Glutamatergic neuron (in vitro differentiated cells): ENCODE results near the gene AP4S1. TPM values are rescaled to one million over a fixed set of nuclear protein-coding genes. Genes with fewer than 3 reads are reported as not detected.

Experiments
- DNase-seq: peaks from one replicate; pipeline ENCODE4 v3.0.0; 2022
- H3K27ac Mint-ChIP-seq: one replicate; pipeline ENCODE4 v1.8.0; 2020; ENCODE audit warnings: mild to moderate bottlenecking, mixed read lengths, inconsistent platforms; ENCODE audit not compliant: unreplicated experiment
- H3K27me3 Mint-ChIP-seq: one replicate; pipeline ENCODE4 v1.8.0; 2020; ENCODE audit warnings: mild to moderate bottlenecking, moderate library complexity, mixed read lengths, inconsistent platforms; ENCODE audit not compliant: unreplicated experiment
- H3K36me3 Mint-ChIP-seq: one replicate; pipeline ENCODE4 v1.8.0; 2020; ENCODE audit warnings: mild to moderate bottlenecking, mixed read lengths, inconsistent platforms; ENCODE audit not compliant: unreplicated experiment
- H3K4me1 Mint-ChIP-seq: one replicate; pipeline ENCODE4 v1.8.0; 2020; ENCODE audit warnings: mild to moderate bottlenecking, low read depth, mixed read lengths, inconsistent platforms; ENCODE audit not compliant: unreplicated experiment
- H3K4me3 Mint-ChIP-seq: one replicate; pipeline ENCODE4 v1.8.0; 2020; ENCODE audit warnings: mild to moderate bottlenecking, mixed read lengths, inconsistent platforms; ENCODE audit not compliant: unreplicated experiment
- H3K9me3 Mint-ChIP-seq: one replicate; pipeline ENCODE4 v1.8.0; 2020; ENCODE audit warnings: mild to moderate bottlenecking, moderate library complexity, mixed read lengths, inconsistent platforms; ENCODE audit not compliant: unreplicated experiment
- CTCF ChIP-seq: fragments of 200-600 bp; sonication (generic); IDR thresholded peaks from one replicate; pipeline ENCODE4 v1.5.0; 2021; ENCODE audit not compliant: partially characterized antibody, unreplicated experiment
- total RNA-seq: library from RNA; stranded (reverse); fragmentation: NEBNext Ultra II Directional; extraction: Animal tissue kit (Norgen Biotek cat#: 25700); gene quantifications from one replicate; pipeline ENCODE4 v1.2.1, GENCODE V29; 2021; ENCODE audit not compliant: unreplicated experiment

AP4S1 gene
- total RNA-seq, 1 donor from 2014 or later, result 6.9 TPM

- no peaks in the 10 kb centered on the region for H3K9me3 Mint-ChIP-seq
Measured at GRCh38 chr14:31069343-31069742, 43.9 kb downstream of the AP4S1 start.

GRCh38 chr14:31070431-31070830 is 45.0 kb downstream of the AP4S1 start:
- H3K36me3 Mint-ChIP-seq, result peaks cover 3% of the 10 kb centered on the region
- no peak overlapping the region for H3K27ac Mint-ChIP-seq
- no peaks in the 10 kb centered on the region for H3K27me3 Mint-ChIP-seq
- no peaks in the 10 kb centered on the region for H3K9me3 Mint-ChIP-seq
- TF ChIP-seq CTCF, result no peak
- no peak for DNase-seq
- no peaks in the 10 kb centered on the region for H3K4me1 Mint-ChIP-seq
- H3K4me3 Mint-ChIP-seq, result no peak overlapping the region

More at GRCh38 chr14:31069343-31069742, 43.9 kb downstream of the AP4S1 start:
- no peak for TF ChIP-seq CTCF
- Mint-ChIP-seq H3K27me3 (no peaks in the 10 kb centered on the region), H3K36me3 (no peaks in the 10 kb centered on the region), H3K4me1 (no peaks in the 10 kb centered on the region), H3K27ac (no peak overlapping the region), H3K4me3 (no peak overlapping the region)
- no peak for DNase-seq

- Mint-ChIP-seq H3K36me3 (peaks cover 3% of the 10 kb centered on the region), H3K4me1 (no peaks in the 10 kb centered on the region), H3K27ac (no peak overlapping the region), H3K4me3 (no peak overlapping the region), H3K27me3 (no peaks in the 10 kb centered on the region), H3K9me3 (no peaks in the 10 kb centered on the region)
- DNase-seq, result no peak
- no peak for TF ChIP-seq CTCF
Measured at GRCh38 chr14:31071151-31071550, 45.7 kb downstream of the AP4S1 start.

GRCh38 chr14:31075144-31075543 is 49.7 kb downstream of the AP4S1 start:
- Mint-ChIP-seq H3K4me1 (no peaks in the 10 kb centered on the region), H3K9me3 (no peaks in the 10 kb centered on the region), H3K27ac (no peak overlapping the region), H3K36me3 (peaks cover 3% of the 10 kb centered on the region), H3K27me3 (no peaks in the 10 kb centered on the region), H3K4me3 (no peak overlapping the region)
- TF ChIP-seq CTCF, result no peak
- DNase-seq, result no peak

- no peak overlapping the region for H3K4me3 Mint-ChIP-seq
- no peaks in the 10 kb centered on the region for H3K4me1 Mint-ChIP-seq
- no peaks in the 10 kb centered on the region for H3K9me3 Mint-ChIP-seq
- TF ChIP-seq CTCF, result no peak
- H3K27me3 Mint-ChIP-seq, result no peaks in the 10 kb centered on the region
- peaks cover 3% of the 10 kb centered on the region for H3K36me3 Mint-ChIP-seq
- DNase-seq, result no peak
- no peak overlapping the region for H3K27ac Mint-ChIP-seq
Measured at GRCh38 chr14:31078766-31079165, 53.3 kb downstream of the AP4S1 start.
